ENCODE results near the gene TMEM81.

The TMEM81 gene

DNA sequence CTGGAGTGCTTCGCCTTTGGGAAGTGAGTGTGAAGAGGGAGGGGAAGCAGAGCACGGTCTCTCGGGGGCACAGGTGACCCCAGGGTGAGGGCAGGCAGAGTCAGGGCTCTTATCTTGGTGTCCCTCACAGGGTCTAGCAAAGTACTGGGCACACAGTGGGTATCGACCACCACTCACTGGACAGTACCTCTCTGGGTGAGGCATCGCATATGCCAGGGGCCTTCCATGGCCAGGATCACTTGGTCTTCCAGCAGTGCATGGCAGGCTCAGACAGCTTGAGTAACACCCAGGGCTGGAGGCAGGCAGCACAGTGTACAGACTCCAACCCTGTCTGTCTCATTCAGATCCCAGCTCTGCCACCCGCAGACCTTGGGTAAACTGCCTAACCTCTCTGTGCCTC, 24.6 kb downstream of the TMEM81 start:
- no peak overlapping the region for H3K4me3 ChIP-seq (ENCODE audit: low read length)
- no peak overlapping the region for H3K4me2 ChIP-seq (ENCODE audit: low read length)
- H3K27ac ChIP-seq (ENCODE audit: low read length): no peak overlapping the region
- TF ChIP-seq EZH2phosphoT487 (IDR thresholded peaks at IDR 0.05; ENCODE audit: low read depth): no peak
- TF ChIP-seq, protein P1, sequence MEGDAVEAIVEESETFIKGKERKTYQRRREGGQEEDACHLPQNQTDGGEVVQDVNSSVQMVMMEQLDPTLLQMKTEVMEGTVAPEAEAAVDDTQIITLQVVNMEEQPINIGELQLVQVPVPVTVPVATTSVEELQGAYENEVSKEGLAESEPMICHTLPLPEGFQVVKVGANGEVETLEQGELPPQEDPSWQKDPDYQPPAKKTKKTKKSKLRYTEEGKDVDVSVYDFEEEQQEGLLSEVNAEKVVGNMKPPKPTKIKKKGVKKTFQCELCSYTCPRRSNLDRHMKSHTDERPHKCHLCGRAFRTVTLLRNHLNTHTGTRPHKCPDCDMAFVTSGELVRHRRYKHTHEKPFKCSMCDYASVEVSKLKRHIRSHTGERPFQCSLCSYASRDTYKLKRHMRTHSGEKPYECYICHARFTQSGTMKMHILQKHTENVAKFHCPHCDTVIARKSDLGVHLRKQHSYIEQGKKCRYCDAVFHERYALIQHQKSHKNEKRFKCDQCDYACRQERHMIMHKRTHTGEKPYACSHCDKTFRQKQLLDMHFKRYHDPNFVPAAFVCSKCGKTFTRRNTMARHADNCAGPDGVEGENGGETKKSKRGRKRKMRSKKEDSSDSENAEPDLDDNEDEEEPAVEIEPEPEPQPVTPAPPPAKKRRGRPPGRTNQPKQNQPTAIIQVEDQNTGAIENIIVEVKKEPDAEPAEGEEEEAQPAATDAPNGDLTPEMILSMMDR (IDR thresholded peaks at IDR 0.05; ENCODE audit: low read depth, low read length): no peak
- no peaks in the 10 kb centered on the region for H4K20me1 ChIP-seq (ENCODE audit: insufficient read depth, low read length)
- no peaks in the 10 kb centered on the region for H3K79me2 ChIP-seq (ENCODE audit: low read length)
- no peak overlapping the region for H2AFZ ChIP-seq (ENCODE audit: low read depth, low read length)
- H3K36me3 ChIP-seq (replicated peaks; ENCODE audit: low read depth, low read length): no peaks in the 10 kb centered on the region
- H3K4me1 ChIP-seq (ENCODE audit: low read length): peaks cover 13% of the 10 kb centered on the region
- no peaks in the 10 kb centered on the region for H3K9me3 ChIP-seq (ENCODE audit: insufficient read depth, low read length)
- peaks cover 8% of the 10 kb centered on the region for H3K27me3 ChIP-seq (ENCODE audit: low read depth, low read length)
- no peak overlapping the region for H3K9ac ChIP-seq (ENCODE audit: low read length)

DNA sequence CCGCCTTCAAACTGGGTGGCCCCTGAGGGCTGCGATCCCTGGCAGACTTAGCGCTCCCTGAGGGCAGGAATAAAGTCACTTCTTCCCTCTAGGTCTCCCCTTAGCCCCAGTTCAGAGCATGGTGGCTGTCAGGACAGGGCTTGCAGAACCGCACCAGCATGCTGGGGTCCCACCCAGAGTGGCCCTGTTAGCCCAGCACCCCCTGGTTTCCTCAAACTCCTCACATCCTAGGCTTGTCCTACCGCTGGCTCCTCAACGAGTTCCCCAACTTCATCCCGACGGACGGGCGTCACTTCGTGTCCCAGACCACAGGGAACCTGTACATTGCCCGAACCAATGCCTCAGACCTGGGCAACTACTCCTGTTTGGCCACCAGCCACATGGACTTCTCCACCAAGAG, 25.4 kb downstream of the TMEM81 start:
- H3K4me1 ChIP-seq (ENCODE audit: low read length): peaks cover 13% of the 10 kb centered on the region
- no peaks in the 10 kb centered on the region for H3K79me2 ChIP-seq (ENCODE audit: low read length)
- TF ChIP-seq, protein P1 (IDR thresholded peaks at IDR 0.05; ENCODE audit: low read depth, low read length): no peak
- TF ChIP-seq EZH2phosphoT487 (IDR thresholded peaks at IDR 0.05; ENCODE audit: low read depth): no peak
- no peaks in the 10 kb centered on the region for H3K36me3 ChIP-seq (replicated peaks; ENCODE audit: low read depth, low read length)
- H4K20me1 ChIP-seq (ENCODE audit: insufficient read depth, low read length): no peaks in the 10 kb centered on the region
- H3K4me2 ChIP-seq (ENCODE audit: low read length): no peak overlapping the region
- H3K27me3 ChIP-seq (ENCODE audit: low read depth, low read length): peaks cover 15% of the 10 kb centered on the region
- no peak overlapping the region for H3K27ac ChIP-seq (ENCODE audit: low read length)
- no peak overlapping the region for H3K4me3 ChIP-seq (ENCODE audit: low read length)
- no peak overlapping the region for H3K9ac ChIP-seq (ENCODE audit: low read length)
- H3K9me3 ChIP-seq (ENCODE audit: insufficient read depth, low read length): no peaks in the 10 kb centered on the region
- no peak overlapping the region for H2AFZ ChIP-seq (ENCODE audit: low read depth, low read length)

DNA sequence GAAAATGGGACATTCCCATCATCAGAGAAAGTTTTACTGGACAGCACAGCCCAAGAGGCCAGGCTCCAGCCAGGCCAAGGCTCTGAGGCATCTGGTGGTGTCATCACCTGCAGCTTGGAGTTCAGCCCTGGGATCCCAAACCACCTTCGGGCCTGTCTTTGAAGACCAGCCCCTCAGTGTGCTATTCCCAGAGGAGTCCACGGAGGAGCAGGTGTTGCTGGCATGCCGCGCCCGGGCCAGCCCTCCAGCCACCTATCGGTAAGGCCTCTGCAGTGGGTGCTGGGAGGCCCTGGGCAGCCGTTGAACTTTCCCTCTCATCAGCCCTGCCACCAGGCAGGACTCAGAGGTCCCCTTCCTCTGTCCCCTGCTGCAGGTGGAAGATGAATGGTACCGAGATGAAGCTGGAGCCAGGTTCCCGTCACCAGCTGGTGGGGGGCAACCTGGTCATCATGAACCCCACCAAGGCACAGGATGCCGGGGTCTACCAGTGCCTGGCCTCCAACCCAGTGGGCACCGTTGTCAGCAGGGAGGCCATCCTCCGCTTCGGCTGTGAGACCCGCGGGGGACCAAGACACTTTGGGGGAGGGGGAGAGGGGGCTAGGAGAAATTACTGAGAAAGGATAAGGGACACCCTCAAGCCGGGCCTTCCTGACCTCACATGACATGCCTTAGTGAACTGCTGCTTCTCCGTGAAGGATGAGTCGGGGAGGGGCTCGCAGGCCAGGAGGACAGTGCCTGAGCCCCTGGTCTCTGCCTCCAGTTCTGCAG, 26.3 kb downstream of the TMEM81 start:
- no peak overlapping the region for H3K9ac ChIP-seq (ENCODE audit: low read length)
- peaks cover 10% of the 10 kb centered on the region for H3K4me1 ChIP-seq (ENCODE audit: low read length)
- H3K4me3 ChIP-seq (ENCODE audit: low read length): no peak overlapping the region
- no peak overlapping the region for H3K4me2 ChIP-seq (ENCODE audit: low read length)
- no peak overlapping the region for H2AFZ ChIP-seq (ENCODE audit: low read depth, low read length)
- peaks cover 24% of the 10 kb centered on the region for H3K27me3 ChIP-seq (ENCODE audit: low read depth, low read length)
- H3K79me2 ChIP-seq (ENCODE audit: low read length): no peaks in the 10 kb centered on the region
- no peak overlapping the region for H3K27ac ChIP-seq (ENCODE audit: low read length)
- H4K20me1 ChIP-seq (ENCODE audit: insufficient read depth, low read length): no peaks in the 10 kb centered on the region
- H3K9me3 ChIP-seq (ENCODE audit: insufficient read depth, low read length): no peaks in the 10 kb centered on the region
- TF ChIP-seq, protein P1 (IDR thresholded peaks at IDR 0.05; ENCODE audit: low read depth, low read length): no peak
- no peak for TF ChIP-seq EZH2phosphoT487 (IDR thresholded peaks at IDR 0.05; ENCODE audit: low read depth)
- no peaks in the 10 kb centered on the region for H3K36me3 ChIP-seq (replicated peaks; ENCODE audit: low read depth, low read length)

DNA sequence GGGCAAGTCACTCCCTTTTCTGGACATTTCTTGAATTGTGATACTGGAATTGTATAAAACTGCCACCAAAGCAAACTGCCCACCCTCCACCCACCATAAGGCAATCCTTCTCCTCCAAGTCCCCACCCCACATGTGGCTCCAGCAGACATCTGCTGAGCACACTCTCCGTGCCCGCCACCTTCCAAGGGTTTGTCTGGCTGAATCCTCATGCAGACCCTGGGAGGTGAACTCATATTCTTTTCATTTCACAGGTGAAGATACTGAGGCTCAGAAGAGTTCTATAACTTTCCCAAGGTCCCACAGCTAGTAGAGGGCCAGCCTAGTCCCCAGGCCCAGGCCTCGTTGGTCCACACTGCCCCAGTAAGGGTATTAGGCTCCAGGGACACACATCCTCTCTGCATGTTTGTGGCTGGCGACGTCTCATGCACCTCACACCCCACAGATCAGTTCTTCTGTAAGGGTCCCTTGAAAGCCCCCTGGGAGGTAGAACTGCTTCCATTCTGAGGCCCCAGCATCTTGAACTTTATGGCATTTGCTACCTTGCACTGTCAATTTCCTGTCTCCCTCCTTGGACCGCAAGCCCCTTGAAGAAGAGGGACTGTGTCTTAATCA, 27.2 kb downstream of the TMEM81 start:
- no peak overlapping the region for H3K9ac ChIP-seq (ENCODE audit: low read length)
- TF ChIP-seq, protein P1 (IDR thresholded peaks at IDR 0.05; ENCODE audit: low read depth, low read length): no peak
- no peak for TF ChIP-seq EZH2phosphoT487 (IDR thresholded peaks at IDR 0.05; ENCODE audit: low read depth)
- no peaks in the 10 kb centered on the region for H4K20me1 ChIP-seq (ENCODE audit: insufficient read depth, low read length)
- no peaks in the 10 kb centered on the region for H3K36me3 ChIP-seq (replicated peaks; ENCODE audit: low read depth, low read length)
- H3K79me2 ChIP-seq (ENCODE audit: low read length): no peaks in the 10 kb centered on the region
- peaks cover 16% of the 10 kb centered on the region for H3K4me1 ChIP-seq (ENCODE audit: low read length)
- no peaks in the 10 kb centered on the region for H3K9me3 ChIP-seq (ENCODE audit: insufficient read depth, low read length)
- H3K27ac ChIP-seq (ENCODE audit: low read length): no peak overlapping the region
- no peak overlapping the region for H3K4me3 ChIP-seq (ENCODE audit: low read length)
- H3K4me2 ChIP-seq (ENCODE audit: low read length): no peak overlapping the region
- no peak overlapping the region for H2AFZ ChIP-seq (ENCODE audit: low read depth, low read length)
- peaks cover 33% of the 10 kb centered on the region for H3K27me3 ChIP-seq (ENCODE audit: low read depth, low read length)

All from OCI-LY3 (cell line).